SIG-M5 (cell line): Measurements from ENCODE around the gene COG5.

ENCODE experiments used
- DNase-seq: peaks from one replicate; lab custom pipeline; 2025; lab: John Stamatoyannopoulos, UW

COG5 gene

GRCh38 chr7:107563775-107564552 lies at the start of gene COG5, which contains the start of gene DUS4L:
TSS of gene COG5 (minus strand) at chr7:107563920. CDS start at chr7:107563896, 24 bp downstream.
TSS of gene DUS4L (plus strand) at chr7:107563971. CDS start at chr7:107567071, 3,100 bp downstream.
- DNase-seq = no peak

- DNase-seq = no peak
Measured at GRCh38 chr7:107613439-107613838, 49.7 kb upstream of the COG5 start.

- DNase-seq = no peak
Measured at GRCh38 chr7:107610323-107610722, 46.6 kb upstream of the COG5 start.

- no peak for DNase-seq
Measured at GRCh38 chr7:107609811-107610261, 46.1 kb upstream of the COG5 start.

- DNase-seq = no peak
Measured at GRCh38 chr7:107606303-107606702, 42.6 kb upstream of the COG5 start.

DNA sequence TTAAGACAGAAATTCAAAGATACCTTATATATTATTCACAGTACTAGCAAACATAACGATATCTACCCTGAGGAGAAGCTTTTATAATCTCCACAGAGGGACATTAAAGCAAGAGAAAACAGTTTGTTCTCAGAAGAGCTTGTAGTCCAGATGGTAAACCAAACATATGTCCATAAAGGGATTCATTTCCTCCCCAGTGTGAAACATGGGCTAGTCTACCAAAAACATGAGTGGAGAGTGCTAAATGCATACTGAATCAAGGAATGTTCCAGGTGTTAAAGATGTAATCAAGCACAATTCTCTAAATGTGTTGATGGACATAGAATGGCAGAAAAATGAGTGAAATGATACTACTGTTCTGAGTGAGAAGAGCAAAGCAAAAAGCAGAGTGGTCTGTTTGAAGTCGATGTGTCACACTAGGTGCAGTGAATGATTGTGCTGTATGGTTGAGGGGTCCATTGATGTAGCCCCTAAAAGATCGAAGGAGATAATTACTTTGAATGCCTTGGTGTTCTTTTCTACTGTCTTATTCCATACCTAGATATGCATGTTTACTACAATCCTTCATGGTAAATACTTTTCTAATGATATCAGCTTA lies 41.6 kb upstream of the COG5 start:
- no peak for DNase-seq

DNA sequence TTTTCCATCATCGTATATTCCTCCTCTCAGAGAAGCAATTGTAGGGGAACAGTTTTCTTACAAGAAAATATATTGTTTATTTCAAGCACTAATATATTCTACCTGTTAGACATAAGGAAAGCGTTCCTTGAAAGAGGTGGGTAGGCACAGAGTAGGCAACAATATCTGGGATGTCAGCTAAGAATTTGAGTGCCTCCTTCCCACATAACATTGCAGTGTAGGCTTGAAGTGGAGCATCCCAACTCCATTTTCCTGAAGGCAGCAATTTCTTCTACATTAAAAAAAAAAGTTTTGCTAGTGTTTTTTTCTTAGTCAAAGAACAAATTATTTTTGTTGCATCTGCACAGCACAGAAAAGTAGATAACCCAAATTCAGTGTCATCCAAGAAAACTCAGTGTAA lies 37.1 kb upstream of the COG5 start:
- DNase-seq = no peak

- DNase-seq = no peak
Measured at GRCh38 chr7:107599262-107599661, 35.5 kb upstream of the COG5 start.

DNA sequence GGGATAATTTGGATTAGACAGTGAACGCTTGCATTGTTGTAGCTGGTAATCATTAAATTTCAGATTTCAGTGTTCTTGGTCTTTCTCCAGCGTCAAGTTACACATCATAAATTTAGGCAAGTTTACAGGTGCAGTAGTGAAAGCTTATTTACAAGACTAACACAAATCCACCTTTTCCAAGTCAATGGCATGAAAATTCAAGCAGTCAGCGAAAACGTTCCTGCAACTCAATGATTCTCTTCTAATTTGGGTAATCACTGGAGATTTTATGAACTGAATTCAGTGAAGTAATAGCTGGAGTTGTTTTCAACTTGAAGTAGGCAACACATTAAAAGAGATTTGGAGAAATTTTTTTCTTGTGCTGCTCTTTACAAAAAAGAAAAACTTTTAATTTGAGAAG lies 34.2 kb upstream of the COG5 start:
- no peak for DNase-seq

DNA sequence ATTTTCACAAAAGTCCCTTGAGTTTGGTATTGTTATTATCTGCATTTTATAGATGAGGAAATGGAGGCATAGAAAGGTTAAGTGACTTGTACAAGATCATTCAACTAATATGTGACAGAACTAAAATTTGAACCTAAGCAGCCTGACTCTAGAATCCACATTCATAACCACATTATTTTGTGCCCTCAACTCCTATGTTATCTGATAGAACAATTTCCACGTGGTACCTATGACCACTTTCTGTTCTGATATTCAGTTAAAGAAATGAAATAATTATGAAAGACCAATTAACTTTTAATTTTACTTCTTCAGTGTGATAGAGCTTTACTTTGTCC lies 33.8 kb upstream of the COG5 start:
- no peak for DNase-seq

DNA sequence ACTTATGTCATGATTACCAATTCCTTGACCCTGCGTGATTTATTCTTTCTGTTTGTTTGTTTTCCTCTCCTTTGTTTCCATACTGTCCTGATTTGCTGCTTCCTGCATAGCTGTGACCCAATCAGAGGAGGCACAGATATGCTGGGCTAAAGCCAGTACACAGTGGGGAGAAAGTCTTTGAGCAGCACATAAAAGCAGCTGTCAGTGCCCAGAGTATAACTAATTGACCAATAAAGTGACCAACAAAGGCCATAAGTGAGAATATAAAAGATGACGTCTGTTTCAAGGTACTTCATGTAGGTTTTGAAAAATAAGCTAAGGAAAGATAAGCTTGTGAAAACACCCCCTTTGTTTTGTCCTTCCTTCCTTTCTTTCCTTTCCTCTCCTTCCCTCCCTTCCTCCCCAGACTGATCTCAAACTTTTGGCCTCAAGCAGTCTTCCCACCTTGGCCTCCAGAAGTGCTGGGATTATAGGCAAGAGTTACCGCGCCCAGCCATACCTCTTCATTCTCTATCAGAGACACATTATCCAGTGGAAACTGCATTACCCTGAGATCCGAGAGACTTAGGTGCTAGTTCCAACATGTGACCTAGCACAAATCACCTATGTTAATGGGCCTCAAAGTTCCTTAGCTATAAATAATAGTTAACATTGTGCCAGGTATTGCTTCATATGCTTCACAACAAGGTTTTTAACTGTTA lies 33.3 kb upstream of the COG5 start:
- no peak for DNase-seq

DNA sequence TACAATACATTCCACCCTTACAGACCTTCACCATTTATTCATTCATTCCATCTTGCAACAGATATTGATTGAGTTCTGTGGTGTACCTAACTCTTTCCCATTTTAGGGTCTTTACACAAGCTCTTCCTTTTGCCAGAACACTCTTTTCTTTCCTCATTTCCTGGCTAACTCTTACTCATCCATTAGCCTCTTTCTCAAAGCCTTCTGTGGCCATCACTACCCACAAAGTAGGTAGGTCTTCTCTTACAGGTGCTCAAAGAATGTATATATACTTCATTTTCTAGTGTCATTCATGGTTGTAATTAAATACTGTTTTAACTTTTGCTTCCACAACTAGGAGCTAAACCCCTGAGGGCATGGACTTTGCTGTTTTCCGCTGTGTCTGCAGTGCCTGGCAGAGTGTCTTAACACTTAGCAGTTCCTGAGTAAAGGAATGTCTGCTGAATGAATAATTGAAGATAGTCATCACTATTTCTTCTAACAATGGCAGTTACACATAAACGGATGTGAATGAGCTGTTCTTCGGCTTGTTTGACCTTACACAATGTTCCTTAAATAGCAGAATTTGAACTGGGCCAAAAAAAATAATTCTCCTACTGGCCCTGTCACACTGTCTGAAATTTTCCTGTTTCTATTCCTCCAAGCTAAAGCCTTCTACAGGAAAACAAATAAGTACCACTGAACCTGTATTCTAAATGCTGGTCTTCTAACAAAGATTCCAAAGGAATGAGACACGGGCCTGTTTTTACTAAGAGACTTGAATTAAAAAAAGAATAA lies 31.4 kb upstream of the COG5 start:
- no peak for DNase-seq

- peak; percentile 15 for DNase-seq
Measured at GRCh38 chr7:107593025-107593410, 29.3 kb upstream of the COG5 start.

GRCh38 chr7:107592361-107593024 lies 28.8 kb upstream of the COG5 start:
- DNase-seq = no peak

DNA sequence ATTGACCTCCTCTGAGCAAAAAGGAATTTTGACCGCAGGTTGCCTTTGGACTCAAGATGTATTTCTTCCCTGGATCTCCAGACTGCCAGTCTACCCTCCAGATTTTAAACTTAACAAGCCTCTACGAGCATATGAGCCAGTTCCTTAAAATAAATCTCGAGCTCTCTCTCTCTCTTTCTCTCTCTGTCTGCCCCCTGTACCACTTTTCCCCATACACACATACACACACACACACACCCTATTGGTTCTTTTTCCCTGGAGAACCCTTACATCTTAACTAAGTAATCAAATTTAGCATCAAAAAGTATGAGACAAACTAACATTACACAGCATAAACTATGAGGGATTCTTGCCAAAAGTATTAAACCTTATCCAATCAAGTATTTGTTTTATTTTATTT lies 27.7 kb upstream of the COG5 start:
- DNase-seq = no peak

DNA sequence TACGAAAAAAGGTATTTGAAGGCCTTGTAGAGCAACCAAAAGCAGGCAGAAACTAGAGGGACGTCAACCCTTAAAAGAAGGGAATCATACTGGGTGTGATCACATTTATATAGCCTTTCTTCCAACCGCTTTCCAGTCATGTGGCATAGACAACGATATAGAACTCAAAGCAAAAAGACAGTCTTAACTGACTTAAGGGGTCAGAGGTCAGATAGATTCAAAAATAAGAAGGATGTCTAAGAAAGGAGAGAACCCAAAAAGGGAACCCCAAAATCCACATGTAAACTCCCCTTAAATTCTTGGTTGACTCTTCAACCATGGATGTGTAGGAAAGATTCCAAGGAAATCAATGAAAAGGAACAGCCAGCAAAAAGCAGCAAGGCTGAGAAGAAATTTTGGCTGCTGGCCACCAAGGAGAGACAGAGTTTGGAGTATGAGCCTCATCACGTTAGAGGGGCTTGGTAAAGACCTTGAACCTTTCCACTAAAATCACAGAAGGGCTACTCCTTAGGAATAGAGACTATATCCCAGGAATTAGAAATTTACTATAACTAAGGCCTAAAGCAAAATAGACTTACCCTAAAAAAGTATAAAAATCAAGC lies 24.9 kb upstream of the COG5 start:
- no peak for DNase-seq

- no peak for DNase-seq
Measured at GRCh38 chr7:107584716-107585115, 21.0 kb upstream of the COG5 start.

DNA sequence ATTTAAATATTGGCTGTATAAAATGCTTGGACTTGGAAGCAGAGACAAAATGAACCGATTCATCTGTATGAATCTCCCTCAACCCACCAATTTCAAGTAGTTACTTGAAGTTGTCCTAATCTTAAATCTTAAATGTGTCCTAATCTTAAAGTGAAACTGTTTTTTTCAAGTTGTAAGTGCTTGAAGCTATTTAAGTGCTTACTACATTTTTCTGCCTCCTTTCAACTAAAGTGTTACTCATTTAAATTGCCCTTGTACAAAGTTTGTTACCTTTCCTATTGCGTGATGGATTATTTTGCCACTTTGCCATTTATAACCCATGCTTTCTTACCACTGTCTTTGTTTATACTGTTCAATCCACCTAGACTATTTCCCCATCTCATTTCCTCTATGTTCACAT lies 19.2 kb upstream of the COG5 start:
- no peak for DNase-seq

DNA sequence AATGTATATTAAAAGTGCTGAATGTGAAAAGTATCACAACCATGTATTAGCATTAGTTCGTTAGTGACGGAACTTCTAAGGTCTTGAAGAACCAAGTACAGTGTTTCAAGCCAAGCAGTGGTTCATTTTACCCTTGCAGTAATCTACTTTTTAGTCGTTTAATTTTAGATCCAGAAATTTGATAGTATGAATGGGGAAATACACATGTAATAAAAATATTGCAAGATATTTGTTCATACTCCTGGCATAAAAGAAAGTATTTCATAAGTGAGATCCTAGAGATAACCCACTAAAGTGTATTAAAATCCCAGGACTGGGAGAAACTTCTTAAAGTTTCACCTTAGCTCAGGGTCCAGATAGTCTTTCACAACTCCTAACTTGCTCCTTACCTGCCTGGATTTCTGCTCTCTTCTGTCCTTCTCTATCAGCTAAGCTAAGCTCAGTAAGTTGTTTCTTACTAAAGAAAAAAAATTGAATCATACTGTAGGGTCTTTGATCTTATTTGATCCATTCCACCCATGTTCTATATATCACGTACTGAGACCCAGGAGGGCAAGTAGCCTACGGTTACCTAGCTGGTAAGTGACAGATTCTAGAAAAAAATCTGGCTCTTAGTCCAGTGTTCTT lies 17.8 kb upstream of the COG5 start:
- no peak for DNase-seq

GRCh38 chr7:107580716-107581383 lies 17.1 kb upstream of the COG5 start:
- DNase-seq = no peak
